Fibroblast of peridontal ligament (primary cell): Measurements from ENCODE around the gene ARPC1A.
"Not testable (repeated sequence)": the region's sequence is repeated elsewhere in the genome, so short reads cannot be mapped to it uniquely, and the experiment has no call there.

Source experiments
- DNase-seq: peaks from one replicate; pipeline ENCODE4 v3.0.0-alpha.2; 2010; ENCODE audit errors: extremely low read depth

ARPC1A gene

DNA sequence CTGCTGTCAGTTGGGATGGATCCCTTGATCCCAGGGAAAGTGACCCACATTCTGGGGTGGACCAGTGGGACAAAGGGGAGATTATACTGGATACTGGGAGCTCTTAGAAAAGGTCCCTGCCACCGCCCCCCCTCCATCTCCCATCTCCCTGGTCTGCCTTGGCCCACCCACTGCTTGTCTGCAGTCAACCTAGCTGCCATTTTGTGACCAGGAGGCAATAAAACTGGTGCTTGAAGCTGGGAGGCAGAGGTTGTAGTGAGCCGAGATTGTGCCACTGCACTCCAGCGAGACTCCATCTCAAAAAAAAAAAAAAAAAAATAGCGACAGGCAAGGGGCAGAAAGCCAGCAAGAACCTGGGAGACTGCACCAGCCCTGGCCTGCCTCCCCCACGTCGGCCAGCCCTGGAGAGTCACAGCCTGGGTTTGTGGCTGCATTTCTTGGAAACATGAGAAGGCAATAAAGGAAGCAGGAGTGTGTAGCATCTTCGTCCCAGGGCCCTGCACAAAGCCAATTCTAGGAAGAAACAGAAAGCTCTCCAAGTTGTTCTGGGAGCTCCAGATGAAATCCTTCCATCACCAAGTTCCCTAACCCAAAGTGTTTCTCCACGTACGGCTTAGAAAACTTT lies 44.2 kb downstream of the ARPC1A start:
- peak; percentile 46 for DNase-seq

DNA sequence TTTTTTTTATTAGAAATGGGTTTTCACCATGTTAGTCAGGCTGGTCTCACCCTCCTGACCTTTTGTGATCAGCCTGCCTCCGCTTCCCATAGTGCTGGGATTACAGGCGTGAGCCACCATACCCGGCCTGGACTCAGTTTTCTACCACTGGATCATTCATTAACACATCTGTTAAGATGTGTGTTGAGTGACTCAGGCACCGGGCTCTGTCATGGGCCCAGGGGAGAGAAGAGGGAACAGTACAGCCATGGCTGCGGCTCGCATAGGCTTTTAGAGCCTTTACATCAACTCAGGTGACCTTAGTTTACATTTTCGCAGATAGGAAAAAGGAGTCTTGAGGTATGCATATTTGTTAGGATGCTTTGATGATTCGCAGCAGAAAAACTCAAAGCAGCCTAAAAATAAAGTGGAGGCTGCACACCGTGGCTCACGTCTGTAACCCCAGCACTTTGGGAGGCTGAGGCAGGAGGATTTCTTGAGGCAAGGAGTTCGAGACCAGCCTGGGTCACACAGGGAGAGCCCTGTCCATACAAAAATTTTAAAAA lies 45.8 kb downstream of the ARPC1A start:
- no peak for DNase-seq

DNA sequence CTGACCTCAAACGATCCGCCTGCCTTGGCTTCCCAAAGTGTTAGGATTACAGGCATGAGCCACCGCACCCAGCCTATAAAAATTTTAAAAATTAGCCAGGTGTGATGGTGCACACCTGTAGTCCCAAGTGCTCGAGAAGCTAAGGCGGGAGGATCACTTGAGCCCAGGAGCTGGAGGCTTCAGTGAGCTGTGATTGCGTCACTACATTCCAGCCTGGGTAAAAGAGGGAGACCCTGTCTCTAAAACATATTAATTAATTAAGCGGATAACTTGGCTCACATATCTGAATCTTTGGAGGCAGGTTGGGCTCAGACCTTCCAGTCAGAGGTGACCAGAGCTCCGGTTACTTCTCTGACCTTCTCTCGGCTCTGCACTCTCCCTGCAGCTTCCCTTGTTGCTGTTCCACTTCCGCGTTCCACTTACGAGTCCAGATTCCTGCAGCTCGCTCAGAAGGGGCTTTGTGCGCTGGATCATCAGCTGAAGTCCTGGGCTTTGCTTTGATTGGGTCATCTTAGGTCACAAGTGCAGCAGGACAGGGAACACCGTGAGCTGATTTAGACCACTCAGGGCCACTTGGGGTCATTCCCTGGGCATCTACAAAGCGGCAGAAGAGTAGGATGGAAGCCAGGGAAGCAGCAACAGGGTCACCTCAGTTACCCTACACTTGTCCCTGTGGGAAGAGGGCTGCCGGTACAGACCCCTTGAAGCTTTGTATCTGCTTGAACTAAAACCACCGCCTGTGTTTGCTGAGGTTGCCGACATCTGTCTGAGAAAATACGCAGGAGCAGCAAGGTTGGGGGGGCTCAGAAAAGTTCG lies 46.8 kb downstream of the ARPC1A start:
- no peak for DNase-seq

DNA sequence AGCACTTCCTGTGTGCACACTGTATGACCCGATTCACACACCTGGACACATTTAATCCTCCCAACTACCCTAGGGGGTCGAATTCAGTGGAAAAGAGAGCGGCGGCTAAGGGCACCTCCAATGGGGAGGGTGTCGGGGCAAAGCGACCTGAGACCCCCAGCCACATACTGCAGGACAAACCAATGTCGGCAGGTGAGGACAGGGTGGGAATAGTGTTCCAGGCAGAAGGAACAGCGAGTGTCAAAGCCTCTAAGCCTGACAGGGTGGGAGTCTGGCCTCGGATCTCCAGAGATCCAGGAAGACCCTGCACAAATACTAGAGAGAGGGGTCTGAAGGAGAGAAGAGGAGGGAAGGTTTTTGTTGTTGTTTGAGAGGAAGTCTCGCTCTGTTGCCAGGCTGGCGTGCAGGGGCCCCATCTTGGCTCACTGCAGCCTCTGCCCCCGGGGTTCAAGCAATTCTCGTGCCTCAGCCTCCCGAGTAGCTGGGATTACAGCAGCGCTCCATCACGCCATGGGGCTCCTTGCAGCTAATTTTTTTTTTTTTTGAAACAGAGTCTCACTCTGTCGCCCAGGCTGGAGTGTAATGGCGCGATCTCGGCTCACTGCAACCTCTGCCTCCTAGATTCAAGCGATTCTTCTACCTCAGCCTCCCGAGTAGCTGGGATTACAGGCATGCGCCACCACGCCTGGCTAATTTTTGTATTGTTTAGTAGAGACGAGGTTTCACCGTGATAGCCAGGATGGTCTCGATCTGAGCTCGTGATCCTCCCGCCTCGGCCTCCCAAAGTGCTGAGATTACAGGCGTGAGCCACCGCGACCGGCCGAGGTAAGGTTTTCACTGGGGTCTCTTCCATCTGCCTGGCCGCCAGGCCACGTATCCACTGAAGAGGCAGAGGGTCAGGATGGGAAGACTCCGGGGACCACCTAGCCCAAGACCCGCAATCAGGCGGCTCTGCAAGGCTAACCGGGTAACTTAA lies 47.7 kb downstream of the ARPC1A start:
- no peak for DNase-seq

DNA sequence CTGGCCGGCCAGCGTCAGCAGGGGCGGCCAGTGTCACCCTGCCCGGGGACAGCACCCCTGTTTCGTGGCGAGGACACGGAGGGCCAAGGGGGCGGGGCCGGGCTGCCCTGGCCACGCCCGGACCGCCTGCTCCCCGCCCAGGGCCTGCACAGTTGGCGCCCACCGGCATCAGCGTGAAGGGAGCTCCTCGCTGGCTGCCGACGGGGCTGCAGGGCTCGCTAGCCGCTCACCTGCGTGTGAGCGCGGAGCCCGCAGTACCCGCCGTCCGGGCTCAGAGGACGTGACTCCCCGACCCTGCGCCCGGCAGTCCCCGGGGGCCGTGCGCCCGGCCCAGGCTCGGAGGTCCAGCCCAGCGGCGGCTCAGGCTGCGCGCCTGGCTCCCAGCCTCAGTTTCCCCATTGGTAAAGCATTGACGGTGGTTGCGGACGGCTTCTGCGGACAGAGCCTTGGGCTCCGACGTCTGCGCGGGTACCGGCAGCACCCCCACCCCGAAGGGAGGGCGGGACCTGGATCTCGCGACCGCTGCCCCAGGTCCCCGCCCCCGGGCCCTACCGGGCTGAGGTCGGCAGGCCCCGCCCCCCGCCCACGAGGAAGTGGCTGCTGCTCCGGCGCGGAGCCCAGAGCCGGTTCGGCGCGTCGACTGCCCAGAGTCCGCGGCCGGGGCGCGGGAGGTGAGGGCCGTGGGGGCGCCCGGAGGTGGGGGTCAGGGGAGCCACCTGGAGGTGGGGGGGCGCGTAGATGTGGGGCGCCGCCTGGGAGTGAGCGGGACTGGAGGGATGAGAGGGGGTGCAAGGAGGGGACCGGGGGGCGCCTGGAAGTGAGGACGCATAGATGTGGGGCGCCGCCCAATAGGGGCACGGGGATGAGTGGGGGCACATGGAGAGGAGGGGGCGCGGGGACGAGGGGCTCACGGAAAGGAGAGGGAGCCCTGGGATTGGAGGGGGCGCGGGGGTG lies 48.7 kb downstream of the ARPC1A start, which contains the start of gene ARPC1B:
Gene ARPC1B (plus strand): TSS at position 620 of the 954 bp plus-strand sequence. CDS start 10,985 bp downstream, outside the sequence.
- peak; percentile 46 for DNase-seq

DNA sequence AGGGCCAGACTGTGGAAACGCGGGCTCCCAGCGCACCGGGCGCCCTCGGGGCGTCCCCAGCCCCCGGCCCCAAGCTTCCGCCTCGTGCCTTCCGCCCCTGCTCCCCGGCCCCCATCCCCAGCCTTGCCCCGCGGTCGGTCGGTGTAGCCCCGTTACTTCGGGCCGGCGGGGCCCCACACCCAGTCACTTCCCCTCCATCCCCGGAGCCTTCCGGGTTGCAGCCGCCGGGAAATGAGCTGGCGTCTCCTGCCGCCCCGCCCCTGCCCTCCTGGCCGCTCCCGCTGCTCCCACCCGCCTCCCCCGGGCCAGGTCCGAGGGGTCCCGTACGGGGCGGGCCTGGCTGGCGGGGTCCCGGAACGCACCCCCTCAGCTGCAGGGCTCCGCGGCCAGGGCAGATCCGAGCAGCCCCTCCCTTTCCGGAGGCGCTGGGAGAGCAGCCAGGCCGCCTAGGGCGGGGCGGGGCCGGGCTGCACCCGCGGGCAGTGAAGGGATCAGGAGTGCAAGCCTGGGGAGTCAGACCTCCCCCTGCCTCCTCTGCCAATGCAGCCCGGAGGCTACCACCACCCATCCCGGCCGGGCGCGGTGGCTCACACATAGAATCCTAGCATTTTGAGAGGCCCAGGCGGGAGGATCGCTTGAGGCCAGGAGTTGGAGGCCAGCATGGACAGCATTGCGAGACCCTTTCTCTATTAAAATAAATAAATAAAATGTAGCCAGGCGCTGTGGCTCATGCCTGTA lies 49.5 kb downstream of the ARPC1A start:
- peak; percentile 55 for DNase-seq

DNA sequence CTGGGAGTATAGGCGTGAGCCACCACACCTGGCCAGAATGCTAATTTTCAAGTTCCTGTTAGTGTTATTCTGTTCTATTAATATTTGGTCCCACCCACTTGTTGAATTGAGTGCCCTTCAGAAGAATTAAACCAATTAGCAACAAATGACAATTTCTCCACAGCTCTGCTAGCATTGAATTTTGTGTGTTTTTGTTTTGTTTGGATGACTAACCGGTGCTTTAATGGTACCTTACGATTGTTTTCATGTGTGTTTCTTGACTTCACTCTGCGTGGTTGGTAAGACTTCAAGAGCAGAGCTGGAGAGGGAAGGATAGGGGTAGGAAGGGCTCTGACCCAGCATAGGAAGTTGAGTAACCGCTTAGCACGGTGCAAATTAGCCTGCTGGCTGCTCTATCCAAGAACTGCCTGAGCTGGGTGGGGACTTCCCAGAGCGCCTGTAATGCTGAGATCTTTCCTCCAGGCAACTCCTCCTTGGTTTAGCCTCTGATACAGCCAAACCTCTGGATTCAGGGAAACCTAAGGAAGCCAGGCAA lies 53.4 kb downstream of the ARPC1A start:
- DNase-seq = peak; percentile 95

DNA sequence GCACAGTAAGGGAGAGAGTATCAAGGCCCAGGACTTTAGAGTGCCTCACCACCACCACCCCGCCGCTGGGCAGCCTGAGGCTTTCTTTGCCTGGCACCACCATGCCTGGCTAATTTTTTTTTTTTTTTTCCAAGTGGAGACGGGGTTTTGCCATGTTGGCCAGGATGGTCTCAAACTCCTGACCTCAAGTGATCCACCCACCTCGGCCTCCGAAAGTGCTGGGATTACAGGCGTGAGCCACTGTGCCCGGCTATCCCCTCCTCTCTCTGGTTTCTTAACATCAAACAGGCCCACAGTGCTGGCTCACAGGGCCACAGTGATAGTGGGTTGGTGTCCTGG lies 54.0 kb downstream of the ARPC1A start:
- not testable (repeated sequence) for DNase-seq

DNA sequence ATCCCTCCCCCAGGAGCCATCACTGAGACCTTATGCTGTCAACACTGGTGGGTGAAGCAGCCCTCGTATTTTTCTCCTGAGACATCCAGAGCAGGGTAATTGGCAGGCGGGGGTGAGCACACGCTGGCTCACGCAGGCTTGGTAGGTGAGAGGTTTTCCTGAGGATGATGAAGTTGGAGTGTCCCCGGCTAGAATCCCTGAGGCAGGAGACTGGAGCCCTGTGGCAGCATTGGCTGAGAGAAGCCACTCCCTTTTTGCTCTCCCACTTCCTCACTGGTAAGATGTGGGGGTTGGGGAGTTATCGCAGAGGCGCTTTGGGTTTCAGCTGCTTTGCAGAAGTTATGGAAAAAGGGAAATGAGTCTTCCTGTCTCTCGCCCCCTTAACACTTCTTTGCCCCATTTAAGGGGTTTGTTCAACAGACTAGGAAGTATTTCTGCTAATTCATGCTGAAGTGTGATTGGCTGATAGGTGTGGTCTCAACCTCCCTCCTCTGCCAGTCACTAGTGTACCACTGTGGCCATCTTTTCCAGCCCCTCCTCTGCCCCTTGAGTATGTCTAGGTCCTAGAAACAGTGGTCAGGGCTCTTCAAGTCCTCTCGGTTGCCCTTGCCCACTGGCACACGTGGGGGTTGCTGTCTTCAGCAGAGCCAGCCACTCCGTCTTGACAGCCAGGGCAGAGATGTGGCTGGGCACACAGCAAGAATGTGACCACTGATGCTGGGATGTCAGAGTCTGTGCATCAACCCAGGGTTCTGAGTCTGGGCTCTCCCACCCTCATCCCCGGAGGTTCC lies 54.5 kb downstream of the ARPC1A start:
- DNase-seq = peak; percentile 49

DNA sequence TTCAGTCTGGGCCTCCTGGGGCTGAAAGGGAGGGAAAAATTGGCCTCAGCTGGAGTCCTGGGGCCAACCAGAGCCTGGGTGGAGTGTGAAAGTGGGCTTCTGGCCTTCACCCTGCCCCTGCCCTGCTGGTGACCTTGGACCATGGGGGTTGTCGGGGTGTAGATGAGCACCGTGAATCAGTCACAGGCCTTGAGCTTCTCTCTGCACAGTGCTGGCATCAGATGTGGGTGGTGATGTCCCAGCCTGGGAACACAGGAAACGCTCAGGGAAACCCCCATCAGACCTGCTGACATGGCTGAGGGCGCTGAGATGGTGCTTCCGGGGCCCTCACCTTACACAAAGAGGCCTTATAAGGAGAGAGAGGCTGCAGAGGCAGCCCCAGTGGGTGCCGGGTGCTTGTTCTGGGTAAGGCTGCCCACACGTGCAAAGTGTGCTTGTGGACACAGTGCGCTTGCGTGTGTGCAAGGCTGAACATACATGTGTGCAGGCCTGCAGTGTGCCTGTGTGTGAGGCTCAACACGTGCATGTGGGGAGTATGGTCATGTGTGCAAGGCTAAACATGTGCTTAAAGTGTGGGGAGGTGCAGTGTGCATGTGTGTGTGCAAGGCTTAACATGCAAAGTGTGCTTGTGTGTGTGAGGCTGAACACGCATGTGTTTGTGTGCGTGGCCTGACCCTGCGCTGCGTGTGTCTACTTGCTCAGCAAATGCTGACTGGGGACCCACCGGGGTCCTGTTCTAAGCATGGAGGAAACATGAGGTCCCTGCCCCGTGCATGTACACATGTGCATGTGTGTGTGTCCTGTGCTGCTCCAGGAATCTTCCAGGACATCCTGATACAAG lies 55.3 kb downstream of the ARPC1A start:
- no peak for DNase-seq

DNA sequence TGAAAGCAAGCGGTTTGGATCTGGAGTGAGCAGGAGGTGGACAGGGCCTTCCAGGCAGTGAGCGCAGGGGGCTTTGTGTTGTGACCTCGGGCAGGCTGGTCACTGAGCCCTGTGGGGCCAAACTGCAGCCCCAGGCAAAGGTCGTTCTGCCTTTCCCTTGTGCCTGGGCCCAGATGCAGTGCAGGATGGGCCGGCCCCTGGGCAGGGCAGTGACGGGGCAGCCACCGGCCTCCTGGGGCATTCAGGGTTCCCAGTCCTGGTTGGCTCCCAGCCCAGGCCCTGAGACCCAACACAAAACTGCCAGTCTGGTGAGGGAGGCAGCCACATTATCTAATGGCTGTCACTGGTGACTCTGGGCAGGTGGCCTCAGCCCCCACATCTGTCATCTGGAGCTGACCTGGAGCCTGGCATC lies 56.0 kb downstream of the ARPC1A start:
- DNase-seq = no peak

DNA sequence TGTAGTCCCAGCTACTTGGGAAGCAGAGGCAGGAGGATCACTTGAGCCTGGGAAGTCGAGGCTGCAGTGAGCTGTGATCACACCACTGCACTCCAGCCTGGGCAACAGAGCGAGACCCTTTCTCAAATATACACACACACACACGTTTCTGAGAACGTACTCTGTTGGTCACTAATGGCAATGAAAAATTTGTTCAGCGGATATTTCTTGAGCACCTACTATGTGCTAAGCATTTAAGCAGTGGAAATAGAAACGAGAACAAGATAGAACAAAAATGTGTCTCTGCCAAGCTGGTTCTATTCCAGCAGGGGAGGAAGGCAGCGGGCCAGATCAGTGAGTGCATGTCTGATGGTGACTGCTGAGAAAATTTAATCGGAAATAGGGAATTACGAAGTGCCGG lies 57.5 kb downstream of the ARPC1A start:
- DNase-seq = no peak

DNA sequence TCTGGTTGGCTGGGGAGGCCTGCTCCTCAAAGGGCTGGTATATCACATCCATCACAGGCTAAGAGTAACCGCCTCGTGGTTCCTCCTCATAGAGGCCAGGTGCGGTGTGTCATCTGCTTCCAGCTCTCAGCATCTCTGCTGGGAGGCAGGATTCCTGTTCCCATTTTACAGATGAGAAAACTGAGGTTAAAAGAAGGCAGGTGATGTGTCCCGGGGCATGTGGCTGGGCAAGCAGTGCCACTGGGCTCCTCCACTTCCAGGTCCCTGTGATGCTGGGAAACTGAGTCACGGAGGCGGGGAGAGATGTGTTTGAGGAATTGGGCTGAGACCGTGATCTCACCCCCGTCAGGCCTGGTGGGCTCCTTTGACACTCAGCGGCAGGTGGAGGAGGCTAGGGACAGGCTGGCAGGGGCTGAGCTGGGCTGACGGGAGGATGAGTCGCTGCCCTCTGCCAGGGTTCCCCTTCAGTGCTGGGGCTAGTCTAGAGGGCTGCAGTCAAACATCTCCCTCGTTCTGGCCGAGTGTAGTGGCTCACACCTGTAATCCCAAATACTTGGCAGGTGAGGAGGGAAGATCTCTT lies 58.2 kb downstream of the ARPC1A start:
- DNase-seq = no peak

DNA sequence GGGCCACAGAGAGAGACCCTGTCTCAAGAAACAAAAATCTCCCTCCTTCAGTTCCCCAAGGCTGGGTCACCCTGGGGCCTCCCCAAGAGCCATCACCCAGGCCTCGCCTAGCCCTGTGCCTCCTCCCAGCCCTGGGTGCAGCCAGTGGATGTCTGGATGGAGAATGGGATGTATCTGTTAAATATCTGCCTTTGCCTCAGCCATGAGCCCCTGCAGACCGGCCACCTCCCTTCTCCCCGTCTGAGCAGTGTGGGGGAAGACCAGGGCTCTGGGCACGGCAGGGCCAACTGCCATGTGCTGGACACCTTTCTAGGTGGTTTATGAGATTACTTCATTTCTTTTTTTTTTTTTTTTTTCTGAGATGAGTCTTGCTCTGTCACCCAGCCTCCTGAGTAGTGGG lies 58.8 kb downstream of the ARPC1A start:
- DNase-seq = no peak

DNA sequence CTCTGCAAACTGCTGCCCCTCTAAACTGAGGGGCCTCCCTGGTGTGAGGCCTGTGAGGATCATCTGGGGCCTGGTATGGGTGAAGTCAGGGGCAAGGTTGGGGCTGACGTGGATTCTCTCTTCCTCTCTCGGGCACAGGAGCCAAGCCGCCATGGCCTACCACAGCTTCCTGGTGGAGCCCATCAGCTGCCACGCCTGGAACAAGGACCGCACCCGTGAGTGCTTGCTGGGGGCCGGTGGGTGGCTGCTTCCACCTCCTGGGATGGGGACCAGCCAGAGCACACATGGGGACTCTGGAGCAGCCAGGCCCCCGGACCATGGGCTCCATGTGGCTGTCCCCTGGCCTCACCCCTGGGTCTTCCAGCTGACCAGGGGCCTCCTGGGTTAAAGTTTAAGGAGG lies 59.9 kb downstream of the ARPC1A start:
- no peak for DNase-seq

DNA sequence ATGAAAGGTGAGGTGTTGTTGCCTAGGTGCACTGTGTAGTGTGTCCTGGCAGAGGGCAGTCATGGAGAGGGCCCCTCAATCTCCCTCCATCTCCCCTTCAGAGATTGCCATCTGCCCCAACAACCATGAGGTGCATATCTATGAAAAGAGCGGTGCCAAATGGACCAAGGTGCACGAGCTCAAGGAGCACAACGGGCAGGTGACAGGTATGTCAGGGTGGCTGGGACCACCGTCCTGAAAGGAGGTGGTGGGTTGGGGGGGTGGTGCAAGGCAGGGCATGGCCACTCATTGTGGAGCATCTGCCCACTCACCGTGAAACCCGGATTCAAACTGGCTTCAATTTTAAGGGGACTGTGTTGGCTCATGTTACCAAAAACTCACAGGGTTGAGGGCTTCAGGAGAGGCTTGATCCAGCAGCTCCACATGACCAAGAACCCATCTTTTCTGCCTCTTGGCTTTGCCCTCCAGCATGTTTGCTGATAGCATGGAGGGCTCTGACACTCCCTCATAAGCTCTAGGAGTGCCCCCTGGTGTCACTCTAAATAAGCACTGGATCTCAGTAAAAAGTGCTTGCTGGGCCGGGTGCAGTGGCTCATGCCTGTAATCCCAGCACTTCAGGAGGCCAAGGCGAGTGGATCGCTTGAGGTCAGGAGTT lies 61.0 kb downstream of the ARPC1A start:
- DNase-seq = no peak

DNA sequence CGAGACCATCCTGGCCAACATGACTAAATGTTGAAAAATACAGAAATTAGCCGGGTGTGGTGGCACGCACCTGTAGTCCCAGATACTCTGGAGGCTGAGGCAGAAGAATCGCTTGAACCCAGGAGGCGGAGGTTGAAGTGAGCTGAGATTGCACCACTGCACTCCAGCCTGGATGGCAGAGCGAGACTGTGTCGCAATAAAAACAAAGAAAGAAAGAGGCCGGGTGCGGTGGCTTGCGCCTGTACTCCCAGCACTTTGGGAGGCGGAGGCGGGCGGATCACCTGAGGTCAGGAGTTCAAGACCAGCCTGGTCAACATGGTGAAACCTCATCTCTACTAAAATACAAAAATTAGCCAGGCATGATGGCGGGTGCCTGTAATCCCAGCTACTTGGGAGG lies 61.5 kb downstream of the ARPC1A start:
- not testable (repeated sequence) for DNase-seq
